HG03342 (cell line): ENCODE measurements around the gene DDX1.
"Not testable (repeated sequence)": the region's sequence is repeated elsewhere in the genome, so short reads cannot be mapped to it uniquely, and the experiment has no call there.

ENCODE experiments used
- ATAC-seq: cut with Tn5 transposase; IDR thresholded peaks from one replicate; pipeline ENCODE4 v1.9.1; 2021; ENCODE audit warnings: mild to moderate bottlenecking, moderate library complexity; ENCODE audit not compliant: unreplicated experiment

The DDX1 gene

GRCh38 chr2:15594291-15595256 lies 2.9 kb downstream of the DDX1 start:
- no peak for ATAC-seq

- ATAC-seq: no peak
These were observed 3.8 kb downstream of the DDX1 start for GRCh38 chr2:15595342-15595905.

GRCh38 chr2:15595936-15596335 lies 4.3 kb downstream of the DDX1 start:
- ATAC-seq: no peak

GRCh38 chr2:15596350-15596749 lies 4.7 kb downstream of the DDX1 start:
- ATAC-seq: no peak

GRCh38 chr2:15596968-15597367 lies 5.3 kb downstream of the DDX1 start:
- ATAC-seq: no peak

- ATAC-seq: no peak
These were observed 8.3 kb downstream of the DDX1 start for GRCh38 chr2:15599994-15600393.

GRCh38 chr2:15601681-15602080 lies 10.0 kb downstream of the DDX1 start:
- ATAC-seq: no peak

- ATAC-seq: no peak
These were observed 10.7 kb downstream of the DDX1 start for GRCh38 chr2:15602393-15602792.

- no peak for ATAC-seq
These were observed 11.5 kb downstream of the DDX1 start for GRCh38 chr2:15603044-15603765.

GRCh38 chr2:15603948-15604347 lies 12.3 kb downstream of the DDX1 start:
- ATAC-seq: no peak

- ATAC-seq: no peak
These were observed 14.1 kb downstream of the DDX1 start for GRCh38 chr2:15605721-15606120.

GRCh38 chr2:15606481-15607441 lies 15.1 kb downstream of the DDX1 start:
- ATAC-seq: no peak

- ATAC-seq: no peak
These were observed 16.2 kb downstream of the DDX1 start for GRCh38 chr2:15607709-15608391.

GRCh38 chr2:15608392-15608761 lies 16.7 kb downstream of the DDX1 start:
- ATAC-seq: no peak

- ATAC-seq: no peak
These were observed 17.8 kb downstream of the DDX1 start for GRCh38 chr2:15609341-15610042.

GRCh38 chr2:15610430-15610952 lies 18.8 kb downstream of the DDX1 start:
- ATAC-seq: no peak

- not testable (repeated sequence) for ATAC-seq
These were observed 20.4 kb downstream of the DDX1 start for GRCh38 chr2:15612101-15612500.

GRCh38 chr2:15613736-15614429 lies 22.2 kb downstream of the DDX1 start:
- no peak for ATAC-seq
